ENCODE results near the gene OBSL1. TPM values are rescaled to one million over a fixed set of nuclear protein-coding genes. Genes with fewer than 3 reads are reported as not detected.
A peak's percentile ranks its signal among the peaks of the same experiment; 100 is the strongest.

The OBSL1 gene
- total and polyA plus RNA-seq, 2 of the 4 experiments (the other 2 are of a cell fraction) = 21.5 to 51.2 TPM

GRCh38 chr2:219523031-219523671 lies 48.2 kb downstream of the OBSL1 start:
- Histone ChIP-seq H3K4me1 (ENCODE audit: control insufficient read depth, insufficient read depth, low read length) (peaks cover 16% of the 10 kb centered on the region), H3K18ac (ENCODE audit: low read depth, low read length) (no peak overlapping the region), H3K4me2 (ENCODE audit: low read depth, low read length) (no peak overlapping the region), H2BK15ac (ENCODE audit: low read depth, low read length) (no peak overlapping the region), H4K5ac (ENCODE audit: low read depth, low read length) (no peak overlapping the region), H2AFZ (replicated peaks; ENCODE audit: low read length, poor library complexity) (peak overlapping the region; percentile 87), H3K56ac (ENCODE audit: extremely low read depth, insufficient read depth, low read length) (no peak overlapping the region), H3K9me3 (ENCODE audit: control insufficient read depth, insufficient read depth, low read length) (no peaks in the 10 kb centered on the region), H3K14ac (replicated peaks; ENCODE audit: low read depth, low read length) (no peak overlapping the region), H3K27me3 (ENCODE audit: control insufficient read depth, insufficient read depth, low read length) (peaks cover 32% of the 10 kb centered on the region), H3K9me1 (ENCODE audit: insufficient read depth, low read length) (no peaks in the 10 kb centered on the region), H2BK120ac (ENCODE audit: low read depth, low read length) (no peak overlapping the region), H3K79me1 (ENCODE audit: low read depth in 1 of 2, low read length in 2 of 2) (no peaks in the 10 kb centered on the region), H3K4ac (ENCODE audit: low read depth, low read length) (no peak overlapping the region; the same call in 1 of the 2 replicates), H4K8ac (ENCODE audit: low read depth in 2 of 2, low read length in 2 of 2) (peak overlapping the region in 1 of 2 experiments; percentile 39; a peak in 1 of 4 replicates), H2BK20ac (ENCODE audit: low read depth, low read length) (no peak overlapping the region), H2BK5ac (ENCODE audit: low read depth, low read length, poor library complexity, severe bottlenecking) (no peak overlapping the region), H3K23ac (ENCODE audit: low read depth, low read length) (no peak overlapping the region; the same call in 1 of the 2 replicates), H3K4me3 (ENCODE audit: insufficient read depth, low read depth, low read length) (no peak overlapping the region), H2AK9ac (replicated peaks; ENCODE audit: low read depth, low read length, poor library complexity) (peak overlapping the region; percentile 46), H2AK5ac (ENCODE audit: low read depth, low read length) (no peak overlapping the region), H4K91ac (ENCODE audit: insufficient read depth, low read depth, low read length) (no peak overlapping the region), H3K9ac (ENCODE audit: low read depth, low read length) (no peak overlapping the region), H3K36me3 (ENCODE audit: control insufficient read depth, insufficient read depth, low read length) (no peaks in the 10 kb centered on the region), H4K20me1 (ENCODE audit: insufficient read depth, low read length) (no peaks in the 10 kb centered on the region; the same call in 1 of the 2 replicates), H3K27ac (ENCODE audit: insufficient read depth, low read length) (no peak overlapping the region)
- no TSS peak for BruUV-seq (replicated peaks)
- intact Hi-C loops (cut with micrococcal nuclease) = loop anchor here (5.0 kb wide), 1 partner anchor 66 kb away; no protein-coding TSS in a partner anchor
- TF ChIP-seq RAD21 (IDR thresholded peaks at IDR 0.05; ENCODE audit: low read length) = no peak
- TF ChIP-seq MXI1 (IDR thresholded peaks at IDR 0.05; ENCODE audit: borderline replicate concordance, low read depth, low read length) = no peak
- TF ChIP-seq ELK1 (IDR thresholded peaks at IDR 0.05; ENCODE audit: borderline replicate concordance, low read depth, low read length) = no peak
- no peak for TF ChIP-seq CEBPB (IDR thresholded peaks at IDR 0.05; ENCODE audit: low read depth, low read length)
- TF ChIP-seq RFX5 (IDR thresholded peaks at IDR 0.05; ENCODE audit: low read depth, low read length) = no peak
- no peak for TF ChIP-seq NFE2L2 (IDR thresholded peaks at IDR 0.05; ENCODE audit: low read depth, low read length)
- TF ChIP-seq BHLHE40 (IDR thresholded peaks at IDR 0.05; ENCODE audit: low read depth, low read length) = no peak
- TF ChIP-seq POLR2A (IDR thresholded peaks at IDR 0.05; ENCODE audit: low read depth, low read length) = no peak
- no peak for TF ChIP-seq MAFK (IDR thresholded peaks at IDR 0.05; ENCODE audit: low read depth, low read length)
- TF ChIP-seq, protein P1, sequence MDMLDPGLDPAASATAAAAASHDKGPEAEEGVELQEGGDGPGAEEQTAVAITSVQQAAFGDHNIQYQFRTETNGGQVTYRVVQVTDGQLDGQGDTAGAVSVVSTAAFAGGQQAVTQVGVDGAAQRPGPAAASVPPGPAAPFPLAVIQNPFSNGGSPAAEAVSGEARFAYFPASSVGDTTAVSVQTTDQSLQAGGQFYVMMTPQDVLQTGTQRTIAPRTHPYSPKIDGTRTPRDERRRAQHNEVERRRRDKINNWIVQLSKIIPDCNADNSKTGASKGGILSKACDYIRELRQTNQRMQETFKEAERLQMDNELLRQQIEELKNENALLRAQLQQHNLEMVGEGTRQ (IDR thresholded peaks at IDR 0.05; ENCODE audit: low read depth, low read length) = no peak
- no peak for TF ChIP-seq CHD1 (IDR thresholded peaks at IDR 0.05; ENCODE audit: low read depth, low read length)
- no peak for TF ChIP-seq FOS (IDR thresholded peaks at IDR 0.05; ENCODE audit: low read depth, low read length)
- DNase-seq (no peak), ATAC-seq (ENCODE audit: low read depth) (no peak)
- ChIA-PET CTCF (interaction anchor here (1.5 to 2.1 kb wide), 2 partner anchors 28 to 120 kb away, joined by 3 to 5 read pairs; no protein-coding TSS in a partner anchor), POLR2A (ENCODE audit: unreplicated experiment) (interaction anchor here (0.5 kb wide), 1 partner anchor 25 kb away, joined by 3 read pairs; the partner anchor contains the start of gene GMPPA)
- dilution Hi-C loops (cut with HindIII; ENCODE audit: low sequenced_read_pairs, unreplicated experiment) = no loop called here
- in situ Hi-C loops (cut with MboI; ENCODE audit: low sequenced_read_pairs) = no loop called here
- WGBS, 2 experiments (ENCODE audit: extremely low coverage in 2 of 2, insufficient read length in 1 of 2) = no CpG with 5 or more reads among the region's 24 CpGs
